GM12878 (cell line): ENCODE results near the gene FRS3. TPM values are rescaled to one million over a fixed set of nuclear protein-coding genes. Genes with fewer than 3 reads are reported as not detected.

Source experiments
- ATF7 ChIP-seq: fragments of 450-650 bp; IDR thresholded peaks from 2 replicates; pipeline ENCODE4 v1.6.1; 2016; ENCODE audit warnings: low read depth, mild to moderate bottlenecking
- BACH1 ChIP-seq: fragments of 450-650 bp; IDR thresholded peaks from 2 replicates; pipeline ENCODE4 v1.6.1; 2017; ENCODE audit warnings: mild to moderate bottlenecking, borderline replicate concordance
- CREM ChIP-seq: IDR thresholded peaks from 2 replicates; pipeline ENCODE4 v1.6.1; 2014; ENCODE audit warnings: antibody characterized with exemption, low read depth
- EED ChIP-seq: sonication (generic); IDR thresholded peaks from 2 replicates; pipeline ENCODE4 v1.6.1; 2016; ENCODE audit warnings: antibody characterized with exemption, low read depth
- HCFC1 ChIP-seq: fragments of 150-350 bp; IDR thresholded peaks from 2 replicates; pipeline ENCODE4 v1.6.1; 2014; ENCODE audit warnings: low read length
- HDGF ChIP-seq: fragments of 450-650 bp; IDR thresholded peaks from 2 replicates; pipeline ENCODE4 v1.6.1; 2016; ENCODE audit warnings: antibody characterized with exemption
- JUNB ChIP-seq: IDR thresholded peaks from 2 replicates; pipeline ENCODE4 v1.6.1; 2016; ENCODE audit warnings: antibody characterized with exemption, mild to moderate bottlenecking
- JUND ChIP-seq: IDR thresholded peaks from 2 replicates; pipeline ENCODE4 v1.6.1; 2012; ENCODE audit warnings: low read depth, mild to moderate bottlenecking, low read length, improper control_type of control experiment, moderate library complexity
- LARP7 ChIP-seq: fragments of 450-650 bp; IDR thresholded peaks from 2 replicates; pipeline ENCODE4 v1.6.1; 2017; ENCODE audit warnings: mild to moderate bottlenecking
- NFXL1 ChIP-seq: fragments of 450-650 bp; IDR thresholded peaks from 2 replicates; pipeline ENCODE4 v1.6.1; 2017; ENCODE audit warnings: antibody characterized with exemption, mild to moderate bottlenecking, borderline replicate concordance
- POLR2A ChIP-seq: IDR thresholded peaks from 2 replicates; pipeline ENCODE4 v1.6.1; 2011; ENCODE audit warnings: low read depth, mild to moderate bottlenecking, low read length
- POLR2AphosphoS2 ChIP-seq: IDR thresholded peaks from 2 replicates; pipeline ENCODE4 v1.6.1; 2011; ENCODE audit warnings: low read depth, mild to moderate bottlenecking, low read length, improper control_type of control experiment, moderate library complexity
- RB1 ChIP-seq: fragments of 450-650 bp; formaldehyde crosslinking; IDR thresholded peaks from 2 replicates; pipeline ENCODE4 v1.6.1; 2017; ENCODE audit warnings: mild to moderate bottlenecking, borderline replicate concordance
- SIN3A ChIP-seq: IDR thresholded peaks from 2 replicates; pipeline ENCODE4 v1.6.1; 2012; ENCODE audit warnings: low read depth, low read length, improper control_type of control experiment
- SIX5 ChIP-seq: IDR thresholded peaks from 2 replicates; pipeline ENCODE4 v1.6.1; 2011; ENCODE audit warnings: mild to moderate bottlenecking, low read depth, low read length, moderate library complexity; ENCODE audit not compliant: severe bottlenecking
- SREBF1 ChIP-seq: IDR thresholded peaks from 2 replicates; pipeline ENCODE4 v1.6.1; 2012; ENCODE audit warnings: mild to moderate bottlenecking, low read length
- polyA plus RNA-seq, 11 experiments: library from polyadenylated mRNA; depleted of rRNA in 4 of 11; unstranded in 6 of 11; stranded (reverse) in 5 of 11; fragments of >200 nt; fragmentation: Nextera tagmentation in 4 of 11; fragmentation: Illumina TruSeq in 1 of 11; extraction: Ambion mirVana in 4 of 11; extraction: Trizol in 1 of 11; gene quantifications; 1 replicate in 1 of 11; 2 replicates in 10 of 11; pipeline versions ENCODE4 v1.2.1 to v1.2.3, GENCODE V29; 2011 to 2016; ENCODE audit warnings: inconsistent platforms in 2 of 11, missing spikeins in 2 of 11, low read depth in 1 of 11
- total RNA-seq, 4 experiments: library from RNA; depleted of rRNA in 3 of 4; stranded (reverse); fragments of >200 nt in 3 of 4; fragmentation: Illumina TruSeq in 1 of 4; extraction: Trizol in 1 of 4; gene quantifications; 2 replicates each; pipeline versions ENCODE4 v1.2.1 to v1.2.3, GENCODE V29; 2013 to 2021
- TF ChIP-seq, protein P1 (sequence below): fragments of 150-350 bp; IDR thresholded peaks from 2 replicates; pipeline ENCODE4 v1.6.1; 2016; ENCODE audit warnings: low read depth, low read length
- TF ChIP-seq, protein P2 (sequence below): IDR thresholded peaks from 2 replicates; pipeline ENCODE4 v1.6.1; 2011; ENCODE audit warnings: low read depth, low read length, improper control_type of control experiment, borderline replicate concordance
- TF ChIP-seq, protein P3 (sequence below): fragments of 450-650 bp; IDR thresholded peaks from 2 replicates; pipeline ENCODE4 v1.6.1; 2017; ENCODE audit warnings: antibody characterized with exemption, mild to moderate bottlenecking, moderate library complexity
- TF ChIP-seq, protein P4 (sequence below): fragments of 450-650 bp; IDR thresholded peaks from 2 replicates; pipeline ENCODE4 v1.6.1; 2016; ENCODE audit warnings: mild to moderate bottlenecking, moderate library complexity, borderline replicate concordance

FRS3 gene
- total and polyA plus RNA-seq, 10 of the 15 experiments (the other 5 are each of a cell fraction or from before 2014, with no cell fraction given): 0.05 to 3.4 (median 1.5) TPM

DNA sequence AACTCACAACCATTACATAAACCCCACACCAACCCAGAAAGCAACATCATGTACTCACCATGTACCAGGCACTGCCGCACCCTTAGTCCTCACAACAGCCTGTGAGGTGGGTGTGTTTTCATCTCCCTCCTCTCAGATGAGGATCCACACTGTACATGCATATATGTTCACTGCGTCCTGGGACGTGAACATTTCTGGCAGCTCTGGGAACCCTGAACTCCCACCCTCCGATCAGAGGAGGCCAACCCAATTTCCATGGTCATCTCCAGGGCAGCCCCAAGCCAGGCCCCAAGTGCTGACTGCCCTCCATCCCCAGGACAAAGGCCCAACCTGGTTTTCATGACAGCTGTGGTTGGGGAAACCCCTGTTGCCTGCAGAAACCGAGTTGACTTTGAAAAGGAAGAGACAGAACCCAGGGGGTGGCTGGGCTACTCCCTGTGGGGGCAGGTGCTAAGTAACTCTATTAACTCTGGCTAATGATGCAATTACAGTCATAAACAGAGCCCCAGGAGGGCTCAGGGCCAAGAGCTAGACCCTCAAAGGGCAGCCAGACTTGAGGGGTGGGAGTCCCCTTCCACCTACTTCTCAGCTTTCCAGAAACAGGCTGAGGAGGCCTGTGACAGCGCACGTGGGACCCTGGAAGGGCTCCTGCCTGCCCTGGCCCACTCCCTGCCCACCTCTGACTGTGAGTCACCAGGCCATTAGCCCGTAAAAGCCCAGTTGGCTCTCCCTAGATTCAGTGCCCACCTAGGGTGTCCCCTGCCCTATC, 46.9 kb downstream of the FRS3 start (continued):
- peak; percentile 87 for TF ChIP-seq ATF7
- peak; percentile 75 for TF ChIP-seq JUNB
- TF ChIP-seq EED: 0 out of 2 replicates have a peak, but pooled peaks have one; percentile 59
- TF ChIP-seq, protein P1, sequence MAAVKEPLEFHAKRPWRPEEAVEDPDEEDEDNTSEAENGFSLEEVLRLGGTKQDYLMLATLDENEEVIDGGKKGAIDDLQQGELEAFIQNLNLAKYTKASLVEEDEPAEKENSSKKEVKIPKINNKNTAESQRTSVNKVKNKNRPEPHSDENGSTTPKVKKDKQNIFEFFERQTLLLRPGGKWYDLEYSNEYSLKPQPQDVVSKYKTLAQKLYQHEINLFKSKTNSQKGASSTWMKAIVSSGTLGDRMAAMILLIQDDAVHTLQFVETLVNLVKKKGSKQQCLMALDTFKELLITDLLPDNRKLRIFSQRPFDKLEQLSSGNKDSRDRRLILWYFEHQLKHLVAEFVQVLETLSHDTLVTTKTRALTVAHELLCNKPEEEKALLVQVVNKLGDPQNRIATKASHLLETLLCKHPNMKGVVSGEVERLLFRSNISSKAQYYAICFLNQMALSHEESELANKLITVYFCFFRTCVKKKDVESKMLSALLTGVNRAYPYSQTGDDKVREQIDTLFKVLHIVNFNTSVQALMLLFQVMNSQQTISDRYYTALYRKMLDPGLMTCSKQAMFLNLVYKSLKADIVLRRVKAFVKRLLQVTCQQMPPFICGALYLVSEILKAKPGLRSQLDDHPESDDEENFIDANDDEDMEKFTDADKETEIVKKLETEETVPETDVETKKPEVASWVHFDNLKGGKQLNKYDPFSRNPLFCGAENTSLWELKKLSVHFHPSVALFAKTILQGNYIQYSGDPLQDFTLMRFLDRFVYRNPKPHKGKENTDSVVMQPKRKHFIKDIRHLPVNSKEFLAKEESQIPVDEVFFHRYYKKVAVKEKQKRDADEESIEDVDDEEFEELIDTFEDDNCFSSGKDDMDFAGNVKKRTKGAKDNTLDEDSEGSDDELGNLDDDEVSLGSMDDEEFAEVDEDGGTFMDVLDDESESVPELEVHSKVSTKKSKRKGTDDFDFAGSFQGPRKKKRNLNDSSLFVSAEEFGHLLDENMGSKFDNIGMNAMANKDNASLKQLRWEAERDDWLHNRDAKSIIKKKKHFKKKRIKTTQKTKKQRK: no peak
- TF ChIP-seq JUND: 0 out of 2 replicates have a peak, but pooled peaks have one; percentile 20
- no peak for TF ChIP-seq HCFC1
- TF ChIP-seq SREBF1: no peak
- TF ChIP-seq HDGF: peak; percentile 89
- TF ChIP-seq BACH1: peak; percentile 51; the same call in 1 of the 2 replicates
- no peak for TF ChIP-seq NFXL1
- TF ChIP-seq, protein P2, sequence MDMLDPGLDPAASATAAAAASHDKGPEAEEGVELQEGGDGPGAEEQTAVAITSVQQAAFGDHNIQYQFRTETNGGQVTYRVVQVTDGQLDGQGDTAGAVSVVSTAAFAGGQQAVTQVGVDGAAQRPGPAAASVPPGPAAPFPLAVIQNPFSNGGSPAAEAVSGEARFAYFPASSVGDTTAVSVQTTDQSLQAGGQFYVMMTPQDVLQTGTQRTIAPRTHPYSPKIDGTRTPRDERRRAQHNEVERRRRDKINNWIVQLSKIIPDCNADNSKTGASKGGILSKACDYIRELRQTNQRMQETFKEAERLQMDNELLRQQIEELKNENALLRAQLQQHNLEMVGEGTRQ: no peak
- TF ChIP-seq, protein P3, sequence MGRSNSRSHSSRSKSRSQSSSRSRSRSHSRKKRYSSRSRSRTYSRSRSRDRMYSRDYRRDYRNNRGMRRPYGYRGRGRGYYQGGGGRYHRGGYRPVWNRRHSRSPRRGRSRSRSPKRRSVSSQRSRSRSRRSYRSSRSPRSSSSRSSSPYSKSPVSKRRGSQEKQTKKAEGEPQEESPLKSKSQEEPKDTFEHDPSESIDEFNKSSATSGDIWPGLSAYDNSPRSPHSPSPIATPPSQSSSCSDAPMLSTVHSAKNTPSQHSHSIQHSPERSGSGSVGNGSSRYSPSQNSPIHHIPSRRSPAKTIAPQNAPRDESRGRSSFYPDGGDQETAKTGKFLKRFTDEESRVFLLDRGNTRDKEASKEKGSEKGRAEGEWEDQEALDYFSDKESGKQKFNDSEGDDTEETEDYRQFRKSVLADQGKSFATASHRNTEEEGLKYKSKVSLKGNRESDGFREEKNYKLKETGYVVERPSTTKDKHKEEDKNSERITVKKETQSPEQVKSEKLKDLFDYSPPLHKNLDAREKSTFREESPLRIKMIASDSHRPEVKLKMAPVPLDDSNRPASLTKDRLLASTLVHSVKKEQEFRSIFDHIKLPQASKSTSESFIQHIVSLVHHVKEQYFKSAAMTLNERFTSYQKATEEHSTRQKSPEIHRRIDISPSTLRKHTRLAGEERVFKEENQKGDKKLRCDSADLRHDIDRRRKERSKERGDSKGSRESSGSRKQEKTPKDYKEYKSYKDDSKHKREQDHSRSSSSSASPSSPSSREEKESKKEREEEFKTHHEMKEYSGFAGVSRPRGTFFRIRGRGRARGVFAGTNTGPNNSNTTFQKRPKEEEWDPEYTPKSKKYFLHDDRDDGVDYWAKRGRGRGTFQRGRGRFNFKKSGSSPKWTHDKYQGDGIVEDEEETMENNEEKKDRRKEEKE: no peak
- TF ChIP-seq CREM: peak; percentile 55
- TF ChIP-seq RB1: no peak; the same call in 1 of the 2 replicates
- TF ChIP-seq POLR2A: peak; percentile 61
- no peak for TF ChIP-seq SIX5
- TF ChIP-seq, protein P4, sequence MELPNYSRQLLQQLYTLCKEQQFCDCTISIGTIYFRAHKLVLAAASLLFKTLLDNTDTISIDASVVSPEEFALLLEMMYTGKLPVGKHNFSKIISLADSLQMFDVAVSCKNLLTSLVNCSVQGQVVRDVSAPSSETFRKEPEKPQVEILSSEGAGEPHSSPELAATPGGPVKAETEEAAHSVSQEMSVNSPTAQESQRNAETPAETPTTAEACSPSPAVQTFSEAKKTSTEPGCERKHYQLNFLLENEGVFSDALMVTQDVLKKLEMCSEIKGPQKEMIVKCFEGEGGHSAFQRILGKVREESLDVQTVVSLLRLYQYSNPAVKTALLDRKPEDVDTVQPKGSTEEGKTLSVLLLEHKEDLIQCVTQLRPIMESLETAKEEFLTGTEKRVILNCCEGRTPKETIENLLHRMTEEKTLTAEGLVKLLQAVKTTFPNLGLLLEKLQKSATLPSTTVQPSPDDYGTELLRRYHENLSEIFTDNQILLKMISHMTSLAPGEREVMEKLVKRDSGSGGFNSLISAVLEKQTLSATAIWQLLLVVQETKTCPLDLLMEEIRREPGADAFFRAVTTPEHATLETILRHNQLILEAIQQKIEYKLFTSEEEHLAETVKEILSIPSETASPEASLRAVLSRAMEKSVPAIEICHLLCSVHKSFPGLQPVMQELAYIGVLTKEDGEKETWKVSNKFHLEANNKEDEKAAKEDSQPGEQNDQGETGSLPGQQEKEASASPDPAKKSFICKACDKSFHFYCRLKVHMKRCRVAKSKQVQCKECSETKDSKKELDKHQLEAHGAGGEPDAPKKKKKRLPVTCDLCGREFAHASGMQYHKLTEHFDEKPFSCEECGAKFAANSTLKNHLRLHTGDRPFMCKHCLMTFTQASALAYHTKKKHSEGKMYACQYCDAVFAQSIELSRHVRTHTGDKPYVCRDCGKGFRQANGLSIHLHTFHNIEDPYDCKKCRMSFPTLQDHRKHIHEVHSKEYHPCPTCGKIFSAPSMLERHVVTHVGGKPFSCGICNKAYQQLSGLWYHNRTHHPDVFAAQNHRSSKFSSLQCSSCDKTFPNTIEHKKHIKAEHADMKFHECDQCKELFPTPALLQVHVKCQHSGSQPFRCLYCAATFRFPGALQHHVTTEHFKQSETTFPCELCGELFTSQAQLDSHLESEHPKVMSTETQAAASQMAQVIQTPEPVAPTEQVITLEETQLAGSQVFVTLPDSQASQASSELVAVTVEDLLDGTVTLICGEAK: peak; percentile 14; the same call in 1 of the 2 replicates
- no peak for TF ChIP-seq SIN3A
- 0 out of 2 replicates have a peak, but pooled peaks have one; percentile 6 for TF ChIP-seq POLR2AphosphoS2
- peak; percentile 51; the same call in 1 of the 2 replicates for TF ChIP-seq LARP7
